Frontal cortex (tissue), 4 donors: ENCODE results near the gene UROC1. TPM values are rescaled to one million over a fixed set of nuclear protein-coding genes. Genes with fewer than 3 reads are reported as not detected.

Experiments used
- DNase-seq, 2 donors: peaks; one replicate each; pipeline ENCODE4 v3.0.0; 2012; ENCODE audit warnings: low spot score in 2 of 2
- FAIRE-seq: peaks from 2 replicates; lab custom pipeline; 2012; peaks lifted over from hg19 to GRCh38; lab: Jason Lieb, UNC
- total RNA-seq: library from RNA; depleted of rRNA; stranded (reverse); fragments of >200 nt; gene quantifications from one replicate; pipeline ENCODE4 v1.2.3, GENCODE V29; 2014
- donor health status: control.
- donor health status: control.
- donor health status: control.

The UROC1 gene
- total RNA-seq, 1 donor from 2014 or later = not detected

DNA sequence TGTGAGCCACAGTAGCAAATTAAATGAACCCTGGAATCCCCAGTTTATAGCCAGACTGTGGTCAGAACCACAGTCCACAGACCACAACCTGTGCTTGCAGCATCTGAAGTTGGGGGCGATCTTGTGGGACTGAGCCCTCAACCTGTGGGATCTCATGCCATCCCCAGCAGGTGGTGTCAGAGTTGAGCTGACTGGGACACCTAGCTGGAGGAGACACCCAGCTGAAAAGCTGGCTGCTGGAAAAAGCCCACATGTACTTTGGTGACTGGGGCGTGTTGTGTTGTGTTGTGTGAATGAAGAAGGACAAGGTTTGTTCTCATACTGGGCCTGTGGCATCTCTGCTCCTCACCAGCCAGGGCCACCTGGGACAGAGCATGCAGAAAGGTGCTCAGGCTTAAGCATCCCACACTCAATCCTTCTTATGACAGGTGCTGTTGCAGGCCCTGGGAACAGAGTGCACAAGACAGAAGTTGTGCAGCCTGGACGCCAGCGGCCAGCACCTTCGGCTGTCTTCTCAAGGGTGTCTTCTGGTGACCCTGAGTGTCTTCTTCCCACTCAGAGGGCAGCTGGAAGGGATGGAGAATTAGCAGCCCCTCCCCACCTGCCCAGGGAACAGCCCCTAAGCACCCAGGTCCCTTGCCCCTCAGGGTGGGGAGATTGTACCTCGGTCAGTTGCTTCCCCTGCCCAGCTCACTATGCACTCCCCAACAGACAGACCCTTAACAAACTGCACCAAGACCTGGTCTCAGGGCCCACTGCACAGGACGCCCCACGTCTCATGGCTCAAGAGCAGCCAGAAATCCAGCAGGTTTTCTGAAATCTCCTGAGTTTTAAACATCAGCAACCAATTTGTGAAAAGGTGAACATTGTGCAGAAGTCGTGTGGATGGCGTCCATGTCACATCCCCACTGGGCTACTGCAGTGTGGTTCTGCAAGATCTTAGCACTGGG, 2.2 kb upstream of the UROC1 start:
- no peak for FAIRE-seq
- no peak for DNase-seq

DNA sequence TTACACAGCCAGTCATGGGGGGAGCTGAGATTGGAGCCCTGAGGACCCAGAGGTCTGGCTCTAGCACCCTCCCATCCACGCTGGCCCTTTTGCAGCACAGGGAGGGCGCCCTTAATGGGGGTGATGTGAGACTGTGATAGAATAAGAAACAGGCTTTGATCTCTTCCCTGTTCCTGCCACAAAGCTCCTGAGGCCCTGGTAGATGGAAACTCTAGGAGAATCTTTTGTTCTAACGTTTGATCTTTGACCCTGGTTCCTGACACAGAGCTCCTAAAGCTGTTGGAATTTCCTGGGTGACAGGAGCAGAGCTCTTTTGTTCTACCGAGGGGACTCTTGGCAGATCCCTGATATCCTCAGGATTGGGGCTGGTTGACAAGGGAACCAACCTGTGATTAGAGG, 1.2 kb upstream of the UROC1 start:
- no peak for FAIRE-seq
- no peak for DNase-seq

DNA sequence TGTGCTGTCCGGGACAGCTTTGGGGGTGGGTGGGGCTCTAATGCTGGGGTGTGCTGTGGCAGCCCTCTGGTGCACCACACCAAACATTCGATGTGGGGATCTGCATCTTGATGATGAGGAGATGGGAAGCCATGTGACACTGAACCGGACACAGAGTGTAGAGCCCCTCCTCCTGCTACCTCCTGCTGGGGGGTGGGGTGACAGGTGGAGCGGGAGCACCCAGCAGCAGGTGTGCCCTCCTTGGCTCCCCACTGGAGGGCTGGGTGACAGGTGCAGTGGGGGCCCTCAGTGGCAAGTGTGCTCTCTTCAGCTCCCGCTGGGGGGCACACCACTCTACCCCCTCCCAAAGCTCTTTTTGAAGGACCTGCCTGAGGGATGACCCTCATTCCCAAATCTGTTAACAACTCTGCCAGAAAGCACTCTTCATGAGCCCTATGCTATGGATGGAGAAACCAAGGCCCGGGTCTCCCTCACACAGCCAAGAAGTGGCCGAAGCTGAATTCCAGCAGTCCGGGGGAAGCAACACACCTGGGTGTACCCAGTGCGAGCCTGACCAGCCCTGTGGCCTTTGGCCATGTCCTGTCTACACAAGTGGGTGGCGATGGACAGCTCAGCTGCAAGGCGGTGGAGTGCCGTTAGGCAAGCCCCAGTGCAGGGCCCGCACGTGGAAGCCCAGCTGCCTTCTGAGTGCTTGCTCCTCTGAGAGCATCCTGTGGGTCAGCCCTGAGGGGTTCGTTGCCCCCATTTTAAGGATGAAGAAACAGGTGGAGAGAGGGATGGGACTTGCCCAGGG, 609 bp upstream of the UROC1 start:
- DNase-seq = no peak
- FAIRE-seq = no peak

DNA sequence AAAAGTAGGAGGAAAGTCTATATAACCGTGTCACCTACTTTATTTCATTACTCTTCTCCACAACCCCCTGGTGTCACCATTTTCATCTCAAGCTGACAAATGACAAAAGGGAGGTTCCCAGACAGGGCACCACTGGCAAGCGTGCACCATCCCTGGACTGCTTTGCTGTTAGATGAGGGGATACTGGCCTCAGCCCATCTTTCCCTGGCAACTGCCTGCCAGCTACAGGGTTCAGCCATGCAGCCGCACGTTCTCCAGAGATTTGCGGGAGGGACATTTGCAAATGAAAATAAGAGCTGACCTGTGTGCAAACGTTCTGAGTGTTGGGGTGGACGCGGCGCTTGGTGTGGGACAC, 660 bp downstream of the UROC1 start:
- FAIRE-seq (no peak), DNase-seq (no peak)

DNA sequence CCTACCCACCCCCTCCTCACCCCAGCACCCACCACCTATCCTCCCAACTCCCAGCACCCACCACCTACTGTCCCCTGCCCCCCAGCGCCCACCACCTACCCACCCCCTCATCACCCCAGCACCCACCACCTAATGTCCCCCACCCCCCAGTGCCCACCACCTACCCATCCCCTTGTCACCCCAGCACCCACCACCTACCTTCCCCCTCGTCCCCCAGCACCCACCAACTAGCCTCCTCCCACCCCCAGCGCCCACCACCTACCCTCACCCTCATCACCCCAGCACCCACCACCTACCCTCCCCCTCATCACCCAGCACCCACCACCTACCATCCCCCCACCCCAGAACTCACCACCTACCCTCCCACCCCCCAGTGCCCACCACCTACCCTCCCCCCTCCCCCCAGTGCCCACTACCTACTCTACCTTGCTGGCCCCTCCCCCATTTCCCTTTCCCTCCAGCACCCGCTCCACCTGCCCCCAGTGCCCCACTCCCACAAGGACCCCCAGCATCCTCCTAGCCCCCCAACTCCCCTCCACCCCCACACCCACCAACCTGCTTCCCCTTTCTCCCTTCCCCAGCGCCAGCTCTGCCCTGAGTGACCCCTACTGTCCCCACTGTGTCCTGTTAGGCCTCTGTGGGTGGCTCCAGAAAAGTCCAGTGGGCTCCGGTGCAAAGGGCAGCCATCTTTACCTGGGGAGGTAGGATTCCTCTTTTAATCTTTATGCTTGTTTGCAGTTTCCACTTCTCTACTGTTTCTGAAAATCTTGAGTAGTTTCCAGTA, 1.2 kb downstream of the UROC1 start:
- FAIRE-seq = no peak
- no peak for DNase-seq

DNA sequence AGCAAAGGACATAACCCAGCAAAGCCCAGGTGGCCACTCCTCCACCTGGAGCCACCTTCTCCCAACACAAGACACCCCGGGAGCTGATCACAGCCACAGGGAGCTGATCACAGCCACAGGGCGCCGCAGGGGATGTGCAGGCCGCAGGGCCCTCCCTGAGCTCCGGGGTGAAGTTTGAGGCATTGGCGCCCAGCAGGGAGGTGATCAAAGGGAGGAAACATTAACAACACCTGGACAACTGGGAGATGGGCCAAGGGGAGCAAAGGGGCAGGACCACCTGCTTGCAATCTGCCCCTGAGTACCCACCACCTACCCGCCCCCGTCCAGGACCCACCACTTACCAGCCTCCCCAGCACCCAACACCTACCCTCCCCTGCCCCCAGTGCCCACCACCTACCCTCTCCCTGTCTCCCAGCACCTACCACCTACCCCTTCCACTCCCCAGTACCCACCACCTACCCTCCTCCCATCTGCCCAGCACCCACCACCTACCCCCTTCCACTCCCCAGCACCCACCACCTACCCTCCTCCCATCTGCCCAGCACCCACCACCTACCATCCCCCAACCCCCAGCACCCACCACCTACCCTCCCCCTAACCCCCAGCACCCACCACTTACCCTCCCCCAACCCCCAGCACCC, 2.4 kb downstream of the UROC1 start:
- DNase-seq (no peak), FAIRE-seq (no peak)

DNA sequence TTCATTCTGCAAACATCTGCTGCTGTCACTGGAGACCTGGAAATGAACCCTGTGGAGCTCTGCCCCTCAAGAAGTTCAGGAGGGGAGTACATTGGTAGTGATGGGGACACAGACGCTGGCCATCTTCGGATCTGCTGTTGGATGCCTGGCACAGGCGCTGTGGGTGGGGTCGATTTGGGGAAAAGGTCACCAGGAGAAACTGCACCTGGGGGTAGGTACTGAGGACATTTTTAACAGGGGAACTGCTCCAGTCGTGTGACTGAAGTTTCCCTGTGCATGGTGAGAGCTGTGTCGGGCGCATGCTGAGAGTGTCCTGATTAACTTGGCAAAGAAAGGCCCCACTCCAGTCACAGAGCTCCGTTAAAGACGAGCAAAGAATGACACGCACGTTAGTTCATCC, 3.4 kb downstream of the UROC1 start:
- DNase-seq (no peak), FAIRE-seq (no peak)

DNA sequence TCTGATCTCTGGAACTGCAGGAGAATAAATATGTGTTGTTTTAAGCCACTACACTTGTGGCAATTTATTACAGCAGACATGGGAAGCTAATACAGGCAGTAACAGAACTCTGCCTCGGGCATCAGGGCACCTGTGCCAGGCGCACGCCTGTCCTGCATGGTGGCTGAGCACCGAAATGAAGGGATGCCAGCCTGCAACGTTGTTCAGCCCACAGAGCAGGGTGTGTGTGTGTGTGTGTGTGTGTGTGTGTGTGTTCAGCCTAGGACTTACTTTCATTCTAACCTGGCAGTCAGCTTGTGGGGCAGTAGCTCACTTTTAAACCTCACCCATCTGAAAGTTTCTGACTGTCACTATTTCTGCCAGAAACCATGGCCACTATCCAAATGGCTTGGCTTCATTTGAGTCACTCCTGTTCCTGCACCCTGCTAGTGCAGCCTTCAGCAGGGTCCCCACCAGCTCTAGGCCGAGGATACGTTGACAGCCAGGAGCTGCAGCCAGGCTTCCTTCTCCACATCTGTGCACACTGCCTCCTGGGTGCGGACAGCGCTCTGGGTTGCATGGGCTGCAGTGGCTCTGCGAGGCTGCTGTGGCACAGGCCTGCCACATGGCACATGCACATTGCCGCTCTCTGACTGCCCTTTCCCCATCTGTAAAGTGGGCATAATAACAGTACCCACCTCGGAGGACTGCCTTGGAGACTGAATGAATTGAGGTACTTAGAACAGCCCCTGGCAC, 4.5 kb downstream of the UROC1 start:
- no peak for FAIRE-seq
- no peak for DNase-seq

DNA sequence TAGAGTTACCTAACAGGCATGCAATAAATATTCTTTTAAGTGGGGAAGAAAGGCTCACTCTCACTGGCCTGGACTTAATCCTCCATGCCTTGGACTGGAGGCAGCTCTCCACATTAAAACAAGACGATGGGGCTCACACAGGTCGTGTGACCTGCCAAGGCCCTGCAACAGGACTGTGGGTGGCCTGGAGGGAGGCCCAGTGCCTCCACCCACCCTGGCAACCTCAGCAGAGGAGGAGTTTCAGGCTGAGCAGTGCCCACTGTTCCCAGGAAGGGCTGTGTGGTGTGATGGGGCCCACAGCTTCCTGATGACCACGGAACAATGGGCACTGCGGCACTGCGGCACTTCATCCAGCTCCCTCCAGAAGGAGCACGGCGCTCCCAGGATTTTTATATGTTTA, 5.5 kb downstream of the UROC1 start:
- DNase-seq (no peak), FAIRE-seq (no peak)

DNA sequence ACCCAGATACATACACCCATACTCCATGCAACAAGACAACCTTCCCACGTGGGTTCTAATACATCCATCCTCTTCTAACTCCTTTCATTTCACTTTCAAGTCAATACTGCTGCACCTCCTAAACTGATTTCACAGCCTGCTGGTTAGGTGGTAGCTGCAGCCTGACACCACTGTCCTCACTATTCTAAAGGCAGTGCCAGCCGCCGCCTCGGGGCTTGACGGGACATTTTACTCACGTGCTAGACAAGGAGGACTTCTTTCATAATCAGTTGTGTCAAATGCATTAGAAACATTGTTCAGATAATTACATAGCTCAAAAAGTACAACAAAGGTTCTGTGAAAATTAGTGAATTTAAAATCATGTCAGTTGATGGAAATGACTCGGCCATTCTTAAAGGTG, 6.3 kb downstream of the UROC1 start:
- no peak for FAIRE-seq
- no peak for DNase-seq

DNA sequence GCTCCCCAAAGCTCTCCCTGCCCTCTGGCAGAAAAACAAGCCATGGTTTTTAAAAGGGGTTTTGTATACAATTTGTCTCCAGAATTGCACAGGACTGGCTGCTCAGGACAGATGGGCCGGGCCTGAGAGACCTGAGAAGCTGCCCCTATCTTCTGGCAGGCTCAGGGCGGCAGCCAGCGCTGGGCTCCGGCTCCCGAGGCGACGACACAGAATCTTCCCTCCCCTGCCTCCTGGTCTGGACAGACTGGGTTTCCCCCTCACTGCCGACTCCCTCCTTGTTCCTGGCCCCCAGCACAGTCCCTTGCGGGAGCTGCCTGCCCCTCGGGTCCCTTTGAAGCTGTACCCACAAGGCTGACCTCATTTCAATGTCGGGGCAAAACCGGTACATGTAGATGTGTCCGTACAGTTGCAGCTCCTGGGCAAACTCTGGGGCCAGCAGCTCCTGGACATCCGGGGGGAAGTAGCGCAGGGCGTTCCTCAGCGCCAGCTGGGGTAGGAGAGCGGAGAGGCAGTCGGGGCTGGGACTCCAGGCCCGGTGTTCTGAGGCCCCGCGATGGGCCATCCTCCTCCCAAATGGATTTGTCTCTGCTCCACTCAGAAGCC, 7.2 kb downstream of the UROC1 start:
- no peak for FAIRE-seq
- DNase-seq = no peak

DNA sequence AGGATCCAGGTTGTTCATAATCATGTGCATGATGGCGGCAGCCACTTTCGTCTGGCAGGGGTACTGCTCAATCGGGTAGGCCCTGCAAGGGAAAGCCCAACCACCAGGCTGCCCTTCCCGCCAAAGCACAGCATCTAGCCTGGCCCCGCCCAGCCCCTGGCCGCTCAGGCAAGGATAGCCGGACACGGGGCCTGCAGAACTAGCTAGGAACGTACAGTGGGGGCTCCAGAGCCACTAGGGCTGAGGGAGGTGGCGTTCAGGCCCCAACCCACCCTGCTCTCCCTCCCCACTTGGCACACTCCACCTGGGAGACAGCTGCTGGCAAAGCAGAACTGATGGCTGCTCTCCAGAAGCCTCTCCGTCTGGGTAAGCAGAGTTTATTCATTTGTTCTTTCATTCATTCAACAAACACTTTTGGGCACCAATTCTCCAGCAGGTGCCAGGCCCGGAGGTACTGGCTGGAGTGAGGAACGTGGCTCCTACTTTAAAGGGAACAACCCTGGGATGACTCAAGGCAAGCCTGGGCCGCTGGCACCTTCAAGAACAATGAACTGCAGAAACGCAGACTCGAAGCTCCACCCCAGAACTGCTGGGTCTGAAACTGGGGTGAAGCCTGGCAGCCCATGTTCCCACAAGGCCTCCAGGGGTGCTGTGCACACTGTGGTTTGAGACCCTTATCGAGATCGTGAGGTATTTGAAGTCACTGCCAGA, 7.8 kb downstream of the UROC1 start:
- no peak for FAIRE-seq
- no peak for DNase-seq

DNA sequence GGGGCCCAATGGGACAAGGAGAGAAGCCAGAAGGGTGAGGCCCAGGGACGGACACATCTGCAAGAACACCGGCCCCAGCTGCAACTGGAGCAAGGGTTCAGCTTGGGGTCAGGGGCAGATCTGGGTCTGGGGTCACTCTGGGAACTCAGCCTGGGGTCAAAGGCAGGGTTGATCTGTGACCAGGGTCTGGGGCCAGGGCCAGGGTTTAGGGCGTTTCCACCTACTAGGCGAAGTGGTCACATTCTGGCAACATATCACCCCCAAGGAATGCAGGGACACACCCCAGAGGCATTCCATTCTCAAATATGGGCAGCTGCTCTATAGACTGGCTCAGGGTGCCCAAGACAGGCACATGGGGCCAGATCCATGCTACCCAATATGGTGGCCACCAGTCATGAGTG, 9.0 kb downstream of the UROC1 start:
- FAIRE-seq (no peak), DNase-seq (no peak)

DNA sequence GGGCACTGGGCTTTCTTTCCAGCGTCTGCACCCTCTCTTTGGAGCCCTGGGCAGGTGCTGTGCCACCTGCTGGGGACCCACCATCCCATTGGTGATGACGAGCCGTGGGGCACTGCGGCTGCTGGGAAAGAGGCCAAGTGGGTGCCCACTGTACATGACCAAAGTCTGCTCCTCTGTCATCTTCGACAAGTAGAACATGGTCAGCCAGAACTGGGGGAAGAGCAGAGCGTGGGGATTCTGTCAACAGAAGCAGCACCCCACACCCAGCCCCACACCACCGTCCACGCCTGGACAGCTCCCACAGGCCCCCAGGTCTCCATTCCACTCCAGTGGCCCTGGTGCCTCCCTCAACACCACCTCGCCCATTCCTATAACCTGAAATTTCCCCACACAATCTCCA, 9.7 kb downstream of the UROC1 start:
- DNase-seq = no peak
- FAIRE-seq = no peak

DNA sequence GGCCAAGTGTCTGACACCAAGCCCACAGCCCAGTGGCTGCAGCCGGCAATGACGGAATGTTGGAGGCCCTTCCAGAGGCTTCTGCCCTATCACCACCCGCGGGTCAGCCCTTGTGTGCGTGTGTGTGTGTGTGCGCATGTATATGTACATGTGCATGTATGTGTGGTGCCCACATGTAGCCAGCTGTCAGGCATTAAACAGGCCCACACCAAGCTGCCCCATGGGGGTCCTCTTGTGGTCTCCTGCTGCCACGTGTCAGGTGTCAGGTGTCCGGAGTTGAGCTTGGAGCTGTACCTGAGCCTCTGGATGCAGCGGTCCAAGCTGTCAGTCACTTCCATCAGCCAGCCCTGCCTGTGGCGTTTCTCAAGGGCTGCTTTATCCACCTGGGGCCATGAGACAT, 13.9 kb downstream of the UROC1 start:
- FAIRE-seq = no peak

DNA sequence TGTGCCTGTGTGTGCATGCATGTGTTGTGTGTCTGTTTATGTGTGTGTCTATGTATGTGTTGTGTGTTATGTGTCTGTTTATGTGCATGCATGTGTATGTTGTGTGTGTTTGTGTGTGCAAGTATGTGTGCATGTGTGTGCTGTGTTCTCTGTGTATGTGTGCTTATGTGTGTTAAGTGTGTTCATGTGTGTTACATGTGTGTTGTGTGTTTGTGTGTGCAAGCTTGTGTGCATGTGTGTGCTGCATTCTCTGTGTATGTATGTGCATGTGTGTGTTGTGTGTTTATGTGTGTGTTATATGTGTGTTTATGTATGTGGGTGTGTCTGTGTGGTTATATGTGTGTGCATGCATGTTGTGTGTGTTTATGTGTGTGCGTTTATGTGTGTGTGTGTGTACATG, 14.9 kb downstream of the UROC1 start:
- no peak for FAIRE-seq

More for the DNA sequence above, 13.9 kb downstream of the UROC1 start:
- DNase-seq = no peak

DNA sequence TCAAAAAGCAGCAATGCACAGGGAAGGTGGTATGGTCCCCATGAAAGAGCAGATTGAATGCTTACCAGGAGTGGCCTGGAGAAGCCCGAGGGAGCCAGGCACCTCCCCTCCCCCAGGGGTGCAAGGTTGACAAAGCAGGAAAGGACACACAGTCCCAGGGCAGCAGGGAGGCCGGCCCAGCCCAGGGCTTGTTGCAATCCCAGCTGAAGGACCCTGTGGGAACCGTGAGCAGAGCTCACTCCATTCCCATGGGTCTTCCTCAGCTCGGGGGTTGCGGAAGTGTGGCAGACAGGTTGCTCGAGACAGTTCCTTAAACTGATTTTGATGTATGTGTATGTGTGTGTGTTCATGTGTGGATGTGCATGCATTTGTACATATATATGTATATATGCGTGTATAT, 15.8 kb downstream of the UROC1 start:
- DNase-seq = no peak
- FAIRE-seq = no peak

More for the DNA sequence above, 14.9 kb downstream of the UROC1 start:
- no peak for DNase-seq

DNA sequence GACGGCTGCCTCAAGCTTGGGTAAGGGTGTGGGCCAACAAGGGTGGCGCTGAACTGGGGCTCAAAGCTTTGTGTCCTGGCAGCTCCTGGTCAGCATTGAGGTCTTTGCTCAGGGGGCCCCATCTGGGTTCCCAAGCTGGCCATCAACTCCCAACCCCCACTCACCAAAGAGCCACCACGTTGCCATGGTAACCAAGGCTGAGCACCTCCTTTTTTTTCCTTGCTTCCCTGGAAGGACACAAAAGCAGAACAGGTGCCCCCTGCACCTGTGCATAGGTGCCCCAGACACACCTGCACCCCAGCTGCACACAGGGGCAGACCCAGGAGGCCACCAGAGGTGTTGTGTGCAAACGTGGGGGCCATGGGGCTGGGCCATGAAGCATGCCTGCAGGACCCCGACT, 16.5 kb downstream of the UROC1 start:
- DNase-seq (no peak), FAIRE-seq (no peak)
